Measurements from ENCODE around the gene CDC42EP3. TPM values are rescaled to one million over a fixed set of nuclear protein-coding genes. Genes with fewer than 3 reads are reported as not detected.
A peak's percentile ranks its signal among the peaks of the same experiment; 100 is the strongest.

Gene CDC42EP3
- total and polyA plus RNA-seq, 4 experiments from 2014 or later, result 56.1 to 107 (median 60.1) TPM

- peaks cover 56 to 71% of the 10 kb centered on the region in 2 donors for H3K36me3 Mint-ChIP-seq
- H3K4me3 ChIP-seq (ENCODE audit: low read length in 2 of 2), result peak overlapping the region in 1 of 2 donors; percentile 50
- H3K27me3 Mint-ChIP-seq, result no peaks in the 10 kb centered on the region
- intact Hi-C loops (cut with micrococcal nuclease), result loop anchor here (1.0 to 10.0 kb wide), 6 partner anchors 12 to 234 kb away; no protein-coding TSS in a partner anchor
- peaks cover 0 to 5% (median 0%) of the 10 kb centered on the region in 8 donors for H3K9me3 Mint-ChIP-seq
- CTCF ChIA-PET (ENCODE audit: partially characterized antibody), result interaction anchor here (0.6 to 4.4 kb wide), 29 partner anchors 8 to 233 kb away, joined by 3 to 34 read pairs (median 6); partner anchors contain the start of gene CDC42EP3
- peak overlapping the region; percentile 56 for H3K27ac ChIP-seq (ENCODE audit: low read depth, low read length)
- no peaks in the 10 kb centered on the region for H3K9me3 ChIP-seq (ENCODE audit: control insufficient read depth in 1 of 2, low read length in 2 of 2)
- H3K4me1 ChIP-seq (ENCODE audit: insufficient read depth, low read length), result peaks cover 97% of the 10 kb centered on the region
- peak overlapping the region; percentile 85 to 98 (median 92) for H3K27ac Mint-ChIP-seq
- H3K36me3 ChIP-seq (ENCODE audit: insufficient read depth, low read length), result peaks cover 10% of the 10 kb centered on the region
- no peaks in the 10 kb centered on the region for H3K27me3 ChIP-seq (ENCODE audit: insufficient read depth, low read length)
- H3K4me1 Mint-ChIP-seq, result peaks cover 76 to 96% (median 88%) of the 10 kb centered on the region in 4 donors
- peak overlapping the region in 7 of 8 donors; percentile 66 to 91 (median 80) for H3K4me3 Mint-ChIP-seq
- no peak for DNase-seq
- POLR2A ChIA-PET (ENCODE audit: partially characterized antibody), result interaction anchor here (0.8 to 8.3 kb wide), 15 partner anchors 11 to 233 kb away, joined by 3 to 129 read pairs (median 9); partner anchors contain the start of gene CDC42EP3
These were observed 23.5 kb downstream of the CDC42EP3 start for GRCh38 chr2:37647971-37648330.

GRCh38 chr2:37645836-37646235 lies 25.6 kb downstream of the CDC42EP3 start:
- no peaks in the 10 kb centered on the region for H3K27me3 ChIP-seq (ENCODE audit: insufficient read depth, low read length)
- DNase-seq, result no peak
- Mint-ChIP-seq H3K4me3 (peak overlapping the region in 7 of 8 donors; percentile 49 to 79 (median 72)), H3K9me3 (peaks cover 0 to 5% (median 0%) of the 10 kb centered on the region in 8 donors), H3K27me3 (no peaks in the 10 kb centered on the region), H3K36me3 (peaks cover 70 to 78% of the 10 kb centered on the region in 2 donors), H3K4me1 (peaks cover 74 to 98% (median 90%) of the 10 kb centered on the region in 4 donors), H3K27ac (peak overlapping the region; percentile 44 to 89 (median 73))
- H3K4me3 ChIP-seq (ENCODE audit: low read length in 2 of 2), result no peak overlapping the region
- H3K4me1 ChIP-seq (ENCODE audit: insufficient read depth, low read length), result peaks cover 99% of the 10 kb centered on the region
- H3K27ac ChIP-seq (ENCODE audit: low read depth, low read length), result peak overlapping the region; percentile 27
- intact Hi-C loops (cut with micrococcal nuclease), result loop anchor here (10.0 kb wide), 1 partner anchor 189 kb away; no protein-coding TSS in a partner anchor
- POLR2A ChIA-PET (ENCODE audit: partially characterized antibody), result interaction anchor here (0.6 to 8.3 kb wide), 17 partner anchors 9 to 231 kb away, joined by 3 to 129 read pairs (median 4); partner anchors contain the start of gene CDC42EP3
- H3K36me3 ChIP-seq (ENCODE audit: insufficient read depth, low read length), result peaks cover 11% of the 10 kb centered on the region
- CTCF ChIA-PET (ENCODE audit: partially characterized antibody), result interaction anchor here (1.0 to 2.1 kb wide), 5 partner anchors 9 to 231 kb away, joined by 3 to 11 read pairs (median 3); no protein-coding TSS in a partner anchor
- H3K9me3 ChIP-seq (ENCODE audit: control insufficient read depth in 1 of 2, low read length in 2 of 2), result no peaks in the 10 kb centered on the region

- H3K4me3 ChIP-seq (ENCODE audit: low read length in 2 of 2), result no peak overlapping the region
- H3K27ac ChIP-seq (ENCODE audit: low read depth, low read length), result peak overlapping the region; percentile 27
- peak in 4 of 5 donors; percentile 25 to 72 (median 30) for DNase-seq
- H3K27me3 ChIP-seq (ENCODE audit: insufficient read depth, low read length), result no peaks in the 10 kb centered on the region
- Mint-ChIP-seq H3K27ac (peak overlapping the region; percentile 44 to 89 (median 73)), H3K4me1 (peaks cover 69 to 94% (median 85%) of the 10 kb centered on the region in 4 donors), H3K4me3 (peak overlapping the region; percentile 49 to 79 (median 74)), H3K27me3 (no peaks in the 10 kb centered on the region), H3K36me3 (peaks cover 71 to 76% of the 10 kb centered on the region in 2 donors), H3K9me3 (peaks cover 0 to 5% (median 0%) of the 10 kb centered on the region in 8 donors)
- peaks cover 95% of the 10 kb centered on the region for H3K4me1 ChIP-seq (ENCODE audit: insufficient read depth, low read length)
- ChIA-PET POLR2A (ENCODE audit: partially characterized antibody) (interaction anchor here (0.6 to 8.3 kb wide), 17 partner anchors 8 to 231 kb away, joined by 3 to 129 read pairs (median 4); partner anchors contain the start of gene CDC42EP3), CTCF (ENCODE audit: partially characterized antibody) (interaction anchor here (1.0 to 2.1 kb wide), 4 partner anchors 9 to 231 kb away, joined by 3 to 11 read pairs (median 3); no protein-coding TSS in a partner anchor)
- H3K9me3 ChIP-seq (ENCODE audit: control insufficient read depth in 1 of 2, low read length in 2 of 2), result no peaks in the 10 kb centered on the region
- intact Hi-C loops (cut with micrococcal nuclease), result loop anchor here (10.0 kb wide), 1 partner anchor 189 kb away; no protein-coding TSS in a partner anchor
- H3K36me3 ChIP-seq (ENCODE audit: insufficient read depth, low read length), result peaks cover 11% of the 10 kb centered on the region
These were observed 26.1 kb downstream of the CDC42EP3 start for GRCh38 chr2:37645362-37645761.

- Mint-ChIP-seq H3K36me3 (peaks cover 79 to 80% of the 10 kb centered on the region in 2 donors), H3K27ac (peak overlapping the region; percentile 24 to 89 (median 61)), H3K9me3 (peaks cover 0 to 5% (median 0%) of the 10 kb centered on the region in 8 donors), H3K4me3 (peak overlapping the region in 4 of 8 donors; percentile 9 to 47 (median 18)), H3K4me1 (peaks cover 64 to 92% (median 79%) of the 10 kb centered on the region in 4 donors), H3K27me3 (no peaks in the 10 kb centered on the region)
- no peaks in the 10 kb centered on the region for H3K9me3 ChIP-seq (ENCODE audit: control insufficient read depth in 1 of 2, low read length in 2 of 2)
- CTCF ChIA-PET (ENCODE audit: partially characterized antibody), result interaction anchor here (0.5 to 4.5 kb wide), 8 partner anchors 10 to 248 kb away, joined by 3 to 14 read pairs (median 3); no protein-coding TSS in a partner anchor
- DNase-seq, result no peak
- intact Hi-C loops (cut with micrococcal nuclease), result loop anchor here (10.0 kb wide), 1 partner anchor 191 kb away; no protein-coding TSS in a partner anchor
- no peaks in the 10 kb centered on the region for H3K27me3 ChIP-seq (ENCODE audit: insufficient read depth, low read length)
- no peak overlapping the region for H3K4me3 ChIP-seq (ENCODE audit: low read length in 2 of 2)
- H3K36me3 ChIP-seq (ENCODE audit: insufficient read depth, low read length), result peaks cover 11% of the 10 kb centered on the region
- POLR2A ChIA-PET (ENCODE audit: partially characterized antibody), result interaction anchor here (0.6 to 8.3 kb wide), 18 partner anchors 8 to 339 kb away, joined by 3 to 129 read pairs (median 4); partner anchors contain the start of gene CDC42EP3
- H3K27ac ChIP-seq (ENCODE audit: low read depth, low read length), result peak overlapping the region; percentile 31
- peaks cover 83% of the 10 kb centered on the region for H3K4me1 ChIP-seq (ENCODE audit: insufficient read depth, low read length)
These were observed 27.3 kb downstream of the CDC42EP3 start for GRCh38 chr2:37644191-37644590.

- ChIA-PET CTCF (ENCODE audit: partially characterized antibody) (interaction anchor here (0.5 to 4.5 kb wide), 9 partner anchors 10 to 247 kb away, joined by 3 to 14 read pairs (median 3); partner anchors contain the start of gene CDC42EP3), POLR2A (ENCODE audit: partially characterized antibody) (interaction anchor here (0.6 to 8.3 kb wide), 18 partner anchors 8 to 339 kb away, joined by 3 to 129 read pairs (median 4); no protein-coding TSS in a partner anchor)
- peak overlapping the region; percentile 33 to 89 (median 86) for H3K27ac Mint-ChIP-seq
- Histone ChIP-seq H3K4me1 (ENCODE audit: insufficient read depth, low read length) (peaks cover 82% of the 10 kb centered on the region), H3K9me3 (ENCODE audit: control insufficient read depth in 1 of 2, low read length in 2 of 2) (no peaks in the 10 kb centered on the region), H3K36me3 (ENCODE audit: insufficient read depth, low read length) (peaks cover 11% of the 10 kb centered on the region), H3K27me3 (ENCODE audit: insufficient read depth, low read length) (no peaks in the 10 kb centered on the region), H3K27ac (ENCODE audit: low read depth, low read length) (no peak overlapping the region), H3K4me3 (ENCODE audit: low read length in 2 of 2) (no peak overlapping the region)
- intact Hi-C loops (cut with micrococcal nuclease), result loop anchor here (2.0 to 10.0 kb wide), 2 partner anchors 13 to 191 kb away; no protein-coding TSS in a partner anchor
- H3K27me3 Mint-ChIP-seq, result no peaks in the 10 kb centered on the region
- H3K4me3 Mint-ChIP-seq, result peak overlapping the region in 6 of 8 donors; percentile 38 to 79 (median 55)
- peaks cover 0 to 5% (median 0%) of the 10 kb centered on the region in 8 donors for H3K9me3 Mint-ChIP-seq
- H3K36me3 Mint-ChIP-seq, result peaks cover 82 to 83% of the 10 kb centered on the region in 2 donors
- DNase-seq, result no peak
- H3K4me1 Mint-ChIP-seq, result peaks cover 67 to 93% (median 81%) of the 10 kb centered on the region in 4 donors
These were observed 27.7 kb downstream of the CDC42EP3 start for GRCh38 chr2:37643730-37644078.

GRCh38 chr2:37642907-37643729 lies 28.3 kb downstream of the CDC42EP3 start:
- Mint-ChIP-seq H3K27me3 (no peaks in the 10 kb centered on the region), H3K36me3 (peaks cover 78 to 79% of the 10 kb centered on the region in 2 donors), H3K4me3 (peak overlapping the region in 7 of 8 donors; percentile 7 to 79 (median 50)), H3K27ac (peak overlapping the region; percentile 33 to 89 (median 86)), H3K9me3 (peaks cover 0 to 5% (median 0%) of the 10 kb centered on the region in 8 donors), H3K4me1 (peaks cover 63 to 93% (median 80%) of the 10 kb centered on the region in 4 donors)
- DNase-seq, result peak in 1 of 5 donors; percentile 43
- Histone ChIP-seq H3K9me3 (ENCODE audit: control insufficient read depth in 1 of 2, low read length in 2 of 2) (no peaks in the 10 kb centered on the region), H3K4me1 (ENCODE audit: insufficient read depth, low read length) (peaks cover 82% of the 10 kb centered on the region), H3K36me3 (ENCODE audit: insufficient read depth, low read length) (peaks cover 11% of the 10 kb centered on the region), H3K4me3 (ENCODE audit: low read length in 2 of 2) (no peak overlapping the region), H3K27ac (ENCODE audit: low read depth, low read length) (no peak overlapping the region), H3K27me3 (ENCODE audit: insufficient read depth, low read length) (no peaks in the 10 kb centered on the region)
- ChIA-PET POLR2A (ENCODE audit: partially characterized antibody) (interaction anchor here (0.6 to 8.3 kb wide), 14 partner anchors 8 to 131 kb away, joined by 3 to 129 read pairs (median 4); no protein-coding TSS in a partner anchor), CTCF (ENCODE audit: partially characterized antibody) (interaction anchor here (0.6 to 4.5 kb wide), 6 partner anchors 9 to 247 kb away, joined by 3 to 14 read pairs (median 4); partner anchors contain the start of gene CDC42EP3)
- intact Hi-C loops (cut with micrococcal nuclease), result loop anchor here (2.0 to 10.0 kb wide), 2 partner anchors 14 to 192 kb away; no protein-coding TSS in a partner anchor

All from CD4-positive, alpha-beta memory T cell (primary cell).